Epidermal melanocyte (primary cell): ENCODE measurements around the gene CATSPER3.
A peak's percentile ranks its signal among the peaks of the same experiment; 100 is the strongest.

Source experiments
- DNase-seq: peaks from one replicate; pipeline ENCODE4 v3.0.0; 2011; ENCODE audit warnings: low spot score; ENCODE audit not compliant: insufficient read length

Gene CATSPER3

GRCh38 chr5:135010502-135011354, 43.0 kb downstream of the CATSPER3 start:
- peak; percentile 10 for DNase-seq

GRCh38 chr5:135011355-135012032, 43.8 kb downstream of the CATSPER3 start:
- DNase-seq: peak; percentile 15

GRCh38 chr5:135012033-135012588, 44.4 kb downstream of the CATSPER3 start:
- no peak for DNase-seq

- DNase-seq: peak; percentile 11
Measured at GRCh38 chr5:135012951-135013391, 45.3 kb downstream of the CATSPER3 start.

GRCh38 chr5:135013445-135013844, 45.7 kb downstream of the CATSPER3 start:
- peak; percentile 4 for DNase-seq

GRCh38 chr5:135013947-135014570, 46.4 kb downstream of the CATSPER3 start:
- no peak for DNase-seq

GRCh38 chr5:135015942-135016341, 48.2 kb downstream of the CATSPER3 start:
- no peak for DNase-seq

- no peak for DNase-seq
Measured at GRCh38 chr5:135016861-135017290, 49.2 kb downstream of the CATSPER3 start.

GRCh38 chr5:135018457-135018856, 50.8 kb downstream of the CATSPER3 start:
- DNase-seq: no peak

GRCh38 chr5:135019314-135019713, 51.6 kb downstream of the CATSPER3 start:
- DNase-seq: no peak

- DNase-seq: no peak
Measured at GRCh38 chr5:135020111-135020895, 52.6 kb downstream of the CATSPER3 start.

- DNase-seq: no peak
Measured at GRCh38 chr5:135024956-135025729, 57.4 kb downstream of the CATSPER3 start.

- DNase-seq: no peak
Measured at GRCh38 chr5:135025730-135026644, 58.3 kb downstream of the CATSPER3 start.

GRCh38 chr5:135026645-135027265, 59.0 kb downstream of the CATSPER3 start:
- no peak for DNase-seq

GRCh38 chr5:135027266-135027696, 59.6 kb downstream of the CATSPER3 start:
- no peak for DNase-seq

- no peak for DNase-seq
Measured at GRCh38 chr5:135027697-135028615, 60.2 kb downstream of the CATSPER3 start.

GRCh38 chr5:135028791-135029476, 61.2 kb downstream of the CATSPER3 start:
- DNase-seq: no peak
